ENCODE measurements around the gene ZSCAN25. TPM values are rescaled to one million over a fixed set of nuclear protein-coding genes. Genes with fewer than 3 reads are reported as not detected.

Gene ZSCAN25
- polyA plus RNA-seq, 1 donor from 2014 or later, result 12.2 TPM

- H4K20me1 ChIP-seq (ENCODE audit: insufficient read depth), result no peaks in the 10 kb centered on the region
- TF ChIP-seq EZH2 (IDR thresholded peaks at IDR 0.05; ENCODE audit: borderline replicate concordance, insufficient read depth, low read length, poor library complexity, severe bottlenecking) (no peak), MXI1 (conservative IDR thresholded peaks at IDR 0.05; ENCODE audit: poor library complexity, severe bottlenecking) (no peak), REST (IDR thresholded peaks at IDR 0.05; ENCODE audit: borderline replicate concordance) (no peak), POLR2AphosphoS5 (IDR thresholded peaks at IDR 0.05) (no peak), CTCF (IDR thresholded peaks at IDR 0.05; ENCODE audit: poor library complexity, severe bottlenecking) (no peak), RAD21 (conservative IDR thresholded peaks at IDR 0.05) (no peak), EP300 (conservative IDR thresholded peaks at IDR 0.05; ENCODE audit: poor library complexity, severe bottlenecking) (no peak), TAF1 (IDR thresholded peaks at IDR 0.05; ENCODE audit: low read depth) (no peak), SMC3 (conservative IDR thresholded peaks at IDR 0.05; ENCODE audit: poor library complexity) (no peak)
- peak overlapping the region; percentile 99 for H3K4me3 ChIP-seq (ENCODE audit: low read length)
- H2AFZ ChIP-seq (ENCODE audit: low read depth, low read length), result peak overlapping the region; percentile 95
- no peak overlapping the region for H3K9ac ChIP-seq (ENCODE audit: low read length)
- H3K27ac ChIP-seq (ENCODE audit: low read length), result peak overlapping the region; percentile 83
- H3K27me3 ChIP-seq (ENCODE audit: insufficient read depth, low read depth, low read length), result no peaks in the 10 kb centered on the region
- no peaks in the 10 kb centered on the region for H3F3A ChIP-seq (ENCODE audit: insufficient read depth, low read length, poor library complexity, severe bottlenecking)
- H3K36me3 ChIP-seq (ENCODE audit: insufficient read depth, low read length), result peaks cover under 1% of the 10 kb centered on the region
- no peak overlapping the region for H3K4me2 ChIP-seq (ENCODE audit: low read length)
- H3K9me3 ChIP-seq (ENCODE audit: low read length), result no peaks in the 10 kb centered on the region
- H3K9me2 ChIP-seq (ENCODE audit: insufficient read depth, low read length), result no peaks in the 10 kb centered on the region
- H3K79me2 ChIP-seq (replicated peaks; ENCODE audit: insufficient read depth, low read length), result peaks cover 16% of the 10 kb centered on the region
These were observed 772 bp upstream of the ZSCAN25 start for GRCh38 chr7:99615989-99616358.

GRCh38 chr7:99617192-99617781, 541 bp downstream of the ZSCAN25 start:
- H3K79me2 ChIP-seq (replicated peaks; ENCODE audit: insufficient read depth, low read length), result peaks cover 16% of the 10 kb centered on the region

More at GRCh38 chr7:99617192-99617781, 541 bp downstream of the ZSCAN25 start:
- peak overlapping the region; percentile 94 for H3K9ac ChIP-seq (ENCODE audit: low read length)
- no peaks in the 10 kb centered on the region for H3K27me3 ChIP-seq (ENCODE audit: insufficient read depth, low read depth, low read length)
- H3F3A ChIP-seq (ENCODE audit: insufficient read depth, low read length, poor library complexity, severe bottlenecking), result no peaks in the 10 kb centered on the region
- no peak for TF ChIP-seq SMC3 (conservative IDR thresholded peaks at IDR 0.05; ENCODE audit: poor library complexity)
- no peak for TF ChIP-seq TAF1 (IDR thresholded peaks at IDR 0.05; ENCODE audit: low read depth)
- no peak for TF ChIP-seq RAD21 (conservative IDR thresholded peaks at IDR 0.05)
- no peak for TF ChIP-seq EZH2 (IDR thresholded peaks at IDR 0.05; ENCODE audit: borderline replicate concordance, insufficient read depth, low read length, poor library complexity, severe bottlenecking)
- no peak for TF ChIP-seq REST (IDR thresholded peaks at IDR 0.05; ENCODE audit: borderline replicate concordance)
- TF ChIP-seq MXI1 (conservative IDR thresholded peaks at IDR 0.05; ENCODE audit: poor library complexity, severe bottlenecking), result no peak
- TF ChIP-seq POLR2AphosphoS5 (IDR thresholded peaks at IDR 0.05), result no peak
- TF ChIP-seq CTCF (IDR thresholded peaks at IDR 0.05; ENCODE audit: poor library complexity, severe bottlenecking), result no peak
- no peak for TF ChIP-seq EP300 (conservative IDR thresholded peaks at IDR 0.05; ENCODE audit: poor library complexity, severe bottlenecking)
- H4K20me1 ChIP-seq (ENCODE audit: insufficient read depth), result no peaks in the 10 kb centered on the region
- H3K9me3 ChIP-seq (ENCODE audit: low read length), result no peaks in the 10 kb centered on the region
- H3K4me2 ChIP-seq (ENCODE audit: low read length), result peak overlapping the region; percentile 43
- H3K4me3 ChIP-seq (ENCODE audit: low read length), result peak overlapping the region; percentile 99
- peaks cover 6% of the 10 kb centered on the region for H3K36me3 ChIP-seq (ENCODE audit: insufficient read depth, low read length)
- no peaks in the 10 kb centered on the region for H3K9me2 ChIP-seq (ENCODE audit: insufficient read depth, low read length)
- peak overlapping the region; percentile 84 for H2AFZ ChIP-seq (ENCODE audit: low read depth, low read length)
- peak overlapping the region; percentile 83 for H3K27ac ChIP-seq (ENCODE audit: low read length)

Measured in neural cell (in vitro differentiated cells).